A549 (cell line): ENCODE measurements around the gene A4GNT. TPM values are rescaled to one million over a fixed set of nuclear protein-coding genes. Genes with fewer than 3 reads are reported as not detected.

Experiments used
- ATAC-seq, 2 experiments: fragments of 200-7000 bp in 1 of 2; fragments of >200 bp in 1 of 2; cut with Nextera tagmentation in 1 of 2; cut with Tn5 transposase in 1 of 2; 3 replicates each; pipeline versions ENCODE4 v1.8.0 to v1.9.1; 2018 to 2020; ENCODE audit warnings: mild to moderate bottlenecking in 1 of 2, moderate library complexity in 1 of 2
- CTCF ChIA-PET: fragments of 300-600 bp; sonication (Branson Sonifier 250); formaldehyde crosslinking; extraction: SDS; loops from one replicate; lab custom pipeline; 2021; ENCODE audit warnings: antibody characterized with exemption, inconsistent platforms; lab: Yijun Ruan, JAX
- POLR2A ChIA-PET: fragments of 350-600 bp; formaldehyde crosslinking; extraction: SDS; loops from one replicate; lab custom pipeline; 2021; ENCODE audit warnings: antibody characterized with exemption, inconsistent platforms; lab: Yijun Ruan, JAX
- DNase-seq, 2 experiments: peaks; one replicate each; pipeline versions ENCODE4 v3.0.0 to v3.0.0-alpha.2; 2011 to 2016; ENCODE audit warnings: low read depth in 1 of 2, low spot score in 1 of 2
- FAIRE-seq: peaks from 2 replicates; lab custom pipeline; 2011; peaks lifted over from hg19 to GRCh38; lab: Jason Lieb, UNC
- H3K27ac ChIP-seq, 2 experiments: fragments of >200 bp; sonication (Bioruptor Twin); formaldehyde crosslinking; 3 replicates each; pipeline ENCODE4 v1.5.1; 2016 to 2017
- H3K4me1 ChIP-seq: fragments of >200 bp; sonication (Bioruptor Twin); formaldehyde crosslinking; 3 replicates; pipeline ENCODE4 v1.6.1; 2016
- H3K4me2 ChIP-seq: fragments of >200 bp; sonication (Bioruptor Twin); formaldehyde crosslinking; 3 replicates; pipeline ENCODE4 v1.6.1; 2016
- H3K4me3 ChIP-seq: fragments of >200 bp; sonication (Bioruptor Twin); formaldehyde crosslinking; 3 replicates; pipeline ENCODE4 v1.5.1; 2016
- H3K9me3 ChIP-seq: fragments of >200 bp; sonication (Bioruptor Twin); formaldehyde crosslinking; 3 replicates; pipeline ENCODE4 v1.6.1; 2016
- CEBPB ChIP-seq, 2 experiments: fragments of >200 bp in 1 of 2; sonication (Bioruptor Twin) in 1 of 2; formaldehyde crosslinking in 1 of 2; IDR thresholded peaks; 2 replicates each; pipeline ENCODE4 v1.6.1; 2012 to 2016
- EP300 ChIP-seq, 2 experiments: fragments of >200 bp; sonication (Bioruptor Twin); formaldehyde crosslinking; IDR thresholded peaks; 2 replicates in 1 of 2; 3 replicates in 1 of 2; pipeline ENCODE4 v1.6.1; 2016 to 2017
- FOSL2 ChIP-seq, 2 experiments: fragments of 450-650 bp in 1 of 2; fragments of >200 bp in 1 of 2; sonication (Bioruptor Twin) in 1 of 2; formaldehyde crosslinking; IDR thresholded peaks; 2 replicates each; pipeline versions ENCODE4 v1.5.0 to v1.6.1; 2016 to 2020; ENCODE audit warnings: mild to moderate bottlenecking in 1 of 2, moderate library complexity in 1 of 2
- GATA3 ChIP-seq: IDR thresholded peaks from 2 replicates; pipeline ENCODE4 v1.6.1; 2012; ENCODE audit warnings: borderline replicate concordance
- JUNB ChIP-seq: fragments of >200 bp; sonication (Bioruptor Twin); formaldehyde crosslinking; IDR thresholded peaks from 2 replicates; pipeline ENCODE4 v1.6.1; 2016
- NPAS2 ChIP-seq: fragments of 250-450 bp; sonication (Bioruptor Pico); IDR thresholded peaks from 2 replicates; pipeline ENCODE4 v1.8.0; 2022; ENCODE audit warnings: mild to moderate bottlenecking, moderate library complexity, borderline replicate concordance
- WGBS: methylation state at CpG from one replicate; pipeline ENCODE4 v1.1.6; 2017; ENCODE audit errors: missing lambda C conversion rate; 5-methylcytosine and 5-hydroxymethylcytosine counted together
- polyA plus RNA-seq, 4 experiments: library from polyadenylated mRNA; depleted of rRNA in 3 of 4; stranded (reverse); fragments of >200 nt; fragmentation: RNase III in 1 of 4; extraction: RNeasy Plus Mini Kit Qiagen cat#74134 plus additional on column Dnase treatment in 1 of 4; gene quantifications; 2 replicates in 3 of 4; 3 replicates in 1 of 4; pipeline ENCODE4 v1.2.3, GENCODE V29; 2011 to 2017
- TF ChIP-seq, protein P1 (sequence below): fragments of >200 bp; sonication (Bioruptor Twin); formaldehyde crosslinking; IDR thresholded peaks from 3 replicates; pipeline ENCODE4 v1.5.1; 2016

The A4GNT gene
- polyA plus RNA-seq, 2 of the 4 experiments (the other 2 are of a cell fraction) = not detected

DNA sequence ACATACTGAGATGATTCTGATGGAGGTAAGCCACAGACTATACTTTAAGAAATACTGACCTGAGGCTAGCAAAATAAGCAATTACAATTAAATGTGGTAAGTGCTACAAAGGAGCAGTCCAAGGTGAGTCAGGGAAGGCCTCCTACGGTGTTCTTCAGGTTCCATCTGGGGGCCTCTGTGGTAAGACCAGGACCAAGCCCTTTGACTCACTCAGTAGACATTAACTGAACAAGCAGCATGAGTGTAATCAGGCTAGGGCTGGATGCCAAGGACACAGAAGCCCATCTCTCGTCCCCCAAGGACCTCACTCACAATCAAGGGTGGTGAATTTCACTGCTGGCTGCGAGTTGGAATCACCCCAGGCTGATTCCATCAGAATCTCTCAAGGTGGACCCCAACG is 54.1 kb downstream of the A4GNT start:
- ChIA-PET CTCF (interaction anchor here (1.0 to 4.3 kb wide), 3 partner anchors 9 to 41 kb away, joined by 3 to 29 read pairs (median 5); no protein-coding TSS in a partner anchor), POLR2A (no interaction called here)
- no peak overlapping the region for H3K4me3 ChIP-seq
- peaks cover 76% of the 10 kb centered on the region for H3K4me1 ChIP-seq
- TF ChIP-seq EP300 (IDR thresholded peaks at IDR 0.05) (0 out of 5 replicates have a peak, but pooled peaks of 1 of the 2 experiments have one; percentile 21), CEBPB (IDR thresholded peaks at IDR 0.05) (peak in 1 of 2 experiments; percentile 41; a peak in 1 of 4 replicates), JUNB (peak; percentile 33; the same call in 1 of the 2 replicates), GATA3 (peak; percentile 21; the same call in 1 of the 2 replicates), NPAS2 (CRISPR knock-in tag) (no peak), FOSL2 (IDR thresholded peaks at IDR 0.05) (0 out of 2 replicates have a peak, but pooled peaks have one; percentile 19), FOSL2 (CRISPR knock-in tag; IDR thresholded peaks at IDR 0.05) (peak; percentile 32)
- TF ChIP-seq, protein P1, sequence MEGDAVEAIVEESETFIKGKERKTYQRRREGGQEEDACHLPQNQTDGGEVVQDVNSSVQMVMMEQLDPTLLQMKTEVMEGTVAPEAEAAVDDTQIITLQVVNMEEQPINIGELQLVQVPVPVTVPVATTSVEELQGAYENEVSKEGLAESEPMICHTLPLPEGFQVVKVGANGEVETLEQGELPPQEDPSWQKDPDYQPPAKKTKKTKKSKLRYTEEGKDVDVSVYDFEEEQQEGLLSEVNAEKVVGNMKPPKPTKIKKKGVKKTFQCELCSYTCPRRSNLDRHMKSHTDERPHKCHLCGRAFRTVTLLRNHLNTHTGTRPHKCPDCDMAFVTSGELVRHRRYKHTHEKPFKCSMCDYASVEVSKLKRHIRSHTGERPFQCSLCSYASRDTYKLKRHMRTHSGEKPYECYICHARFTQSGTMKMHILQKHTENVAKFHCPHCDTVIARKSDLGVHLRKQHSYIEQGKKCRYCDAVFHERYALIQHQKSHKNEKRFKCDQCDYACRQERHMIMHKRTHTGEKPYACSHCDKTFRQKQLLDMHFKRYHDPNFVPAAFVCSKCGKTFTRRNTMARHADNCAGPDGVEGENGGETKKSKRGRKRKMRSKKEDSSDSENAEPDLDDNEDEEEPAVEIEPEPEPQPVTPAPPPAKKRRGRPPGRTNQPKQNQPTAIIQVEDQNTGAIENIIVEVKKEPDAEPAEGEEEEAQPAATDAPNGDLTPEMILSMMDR = no peak
- FAIRE-seq (no peak), DNase-seq (peak in 1 of 2 experiments; percentile 44), ATAC-seq (peak; percentile 35 to 66; a peak in 4 of 6 replicates)
- H3K4me2 ChIP-seq = peak overlapping the region; percentile 78
- WGBS = 44% methylated on average over 4 of the region's 4 CpGs
- no peaks in the 10 kb centered on the region for H3K9me3 ChIP-seq
- peak overlapping the region; percentile 76 to 87 for H3K27ac ChIP-seq

Other genes starting within 250 kb of the A4GNT start
- not detected in 2 replicates for gene CLDN18, start 122.2 kb downstream of the A4GNT start, polyA plus RNA-seq (2011; rRNA removed)
- not detected in 3 replicates for gene CLDN18, start 122.2 kb downstream of the A4GNT start, polyA plus RNA-seq (2017; fragmentation: RNase III; extraction: RNeasy Plus Mini Kit Qiagen cat#74134 plus additional on column Dnase treatment)
- gene DZIP1L, start 16.8 kb downstream of the A4GNT start, polyA plus RNA-seq (2011; rRNA removed) = 2.7 and 3.1 TPM in 2 replicates
- 5.2 to 7.0 TPM (median 6.9 TPM) in 3 replicates for gene DZIP1L, start 16.8 kb downstream of the A4GNT start, polyA plus RNA-seq (2017; fragmentation: RNase III; extraction: RNeasy Plus Mini Kit Qiagen cat#74134 plus additional on column Dnase treatment)
- 11.1 and 14.2 TPM in 2 replicates for gene DBR1, start 42.5 kb upstream of the A4GNT start, polyA plus RNA-seq (2011; rRNA removed)
- gene DBR1, start 42.5 kb upstream of the A4GNT start, polyA plus RNA-seq (2017; fragmentation: RNase III; extraction: RNeasy Plus Mini Kit Qiagen cat#74134 plus additional on column Dnase treatment) = 11.7 to 13.5 TPM (median 13.2 TPM) in 3 replicates
- 45.7 and 59.3 TPM in 2 replicates for gene ARMC8, start 54.9 kb upstream of the A4GNT start, polyA plus RNA-seq (2011; rRNA removed)
- 20.2 to 25.6 TPM (median 23.1 TPM) in 3 replicates for gene ARMC8, start 54.9 kb upstream of the A4GNT start, polyA plus RNA-seq (2017; fragmentation: RNase III; extraction: RNeasy Plus Mini Kit Qiagen cat#74134 plus additional on column Dnase treatment)
- gene NME9, start 197.5 kb upstream of the A4GNT start, polyA plus RNA-seq (2011; rRNA removed) = 0.05 and 0.16 TPM in 2 replicates
- 0.20 TPM in 1 of 3 replicates, not detected in the others for gene NME9, start 197.5 kb upstream of the A4GNT start, polyA plus RNA-seq (2017; fragmentation: RNase III; extraction: RNeasy Plus Mini Kit Qiagen cat#74134 plus additional on column Dnase treatment)
- gene MRAS, start 216.2 kb upstream of the A4GNT start, polyA plus RNA-seq (2011; rRNA removed) = 11.2 and 12.4 TPM in 2 replicates
- gene MRAS, start 216.2 kb upstream of the A4GNT start, polyA plus RNA-seq (2017; fragmentation: RNase III; extraction: RNeasy Plus Mini Kit Qiagen cat#74134 plus additional on column Dnase treatment) = 11.5 to 15.0 TPM (median 13.0 TPM) in 3 replicates